Right renal cortex interstitium (tissue), 3 donors: ENCODE measurements around the gene PLA2G2A. TPM values are rescaled to one million over a fixed set of nuclear protein-coding genes. Genes with fewer than 3 reads are reported as not detected.
"Not testable (repeated sequence)": the region's sequence is repeated elsewhere in the genome, so short reads cannot be mapped to it uniquely, and the experiment has no call there.

Experiments
- DNase-seq, 3 donors: peaks; one replicate each; pipeline ENCODE4 v3.0.0-alpha.2; 2013; ENCODE audit warnings: low read depth in 3 of 3, low spot score in 2 of 3
- polyA plus RNA-seq, 3 donors: library from polyadenylated mRNA; unstranded; fragments of 120-200 nt; gene quantifications; one replicate each; pipeline ENCODE4 v1.2.1, GENCODE V29; 2013; ENCODE audit not compliant: insufficient read length in 3 of 3

Gene PLA2G2A, protein sequence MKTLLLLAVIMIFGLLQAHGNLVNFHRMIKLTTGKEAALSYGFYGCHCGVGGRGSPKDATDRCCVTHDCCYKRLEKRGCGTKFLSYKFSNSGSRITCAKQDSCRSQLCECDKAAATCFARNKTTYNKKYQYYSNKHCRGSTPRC
- polyA plus RNA-seq = not detected

DNA sequence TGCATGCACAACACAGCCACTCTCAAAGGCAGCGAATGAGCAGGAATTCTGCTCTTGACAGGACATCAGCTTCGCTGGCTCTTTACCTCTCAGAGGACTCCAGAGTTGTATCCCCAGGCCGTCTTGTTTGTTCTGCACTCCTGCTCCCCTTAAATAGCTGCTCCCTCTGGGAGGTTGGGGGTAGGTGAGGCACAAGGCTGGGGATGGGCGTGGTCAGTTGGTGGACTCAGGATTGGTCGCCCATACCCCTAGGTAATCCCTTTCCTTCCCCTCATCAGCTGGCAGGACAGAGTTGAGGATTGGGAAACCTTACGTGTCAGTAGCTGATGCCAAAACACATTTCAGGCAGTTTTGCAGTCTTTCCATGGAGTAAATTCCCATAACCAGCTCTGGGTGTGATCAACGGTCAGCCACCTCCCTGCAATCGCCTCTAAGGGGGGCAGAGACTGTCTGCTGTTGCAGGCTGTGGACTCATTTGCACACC lies at the start of gene PLA2G2A:
PLA2G2A (minus strand) TSS at position 125 of the 484 bp plus-strand sequence. CDS start 845 bp downstream, outside the sequence.
- DNase-seq = no peak

DNA sequence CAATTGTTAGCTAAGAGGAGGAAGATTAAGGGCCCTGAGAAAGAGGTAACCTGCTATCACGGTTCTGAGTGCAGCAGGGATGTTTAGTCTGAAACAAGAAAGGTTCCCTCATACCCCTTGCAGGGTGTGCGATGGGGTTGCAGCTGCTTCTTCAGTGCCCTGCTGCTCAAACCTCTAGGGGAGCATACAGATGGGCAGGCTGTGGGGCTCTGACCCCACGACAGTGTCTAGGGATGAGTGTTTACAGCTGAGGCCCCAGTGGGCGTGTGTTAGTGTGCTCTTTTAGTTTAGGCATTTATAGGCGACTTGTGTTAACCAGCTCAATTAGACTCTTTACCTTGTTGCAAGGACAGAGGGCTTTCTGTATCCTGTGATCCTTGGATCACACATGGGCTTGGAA lies 49.3 kb upstream of the PLA2G2A start:
- DNase-seq = no peak

DNA sequence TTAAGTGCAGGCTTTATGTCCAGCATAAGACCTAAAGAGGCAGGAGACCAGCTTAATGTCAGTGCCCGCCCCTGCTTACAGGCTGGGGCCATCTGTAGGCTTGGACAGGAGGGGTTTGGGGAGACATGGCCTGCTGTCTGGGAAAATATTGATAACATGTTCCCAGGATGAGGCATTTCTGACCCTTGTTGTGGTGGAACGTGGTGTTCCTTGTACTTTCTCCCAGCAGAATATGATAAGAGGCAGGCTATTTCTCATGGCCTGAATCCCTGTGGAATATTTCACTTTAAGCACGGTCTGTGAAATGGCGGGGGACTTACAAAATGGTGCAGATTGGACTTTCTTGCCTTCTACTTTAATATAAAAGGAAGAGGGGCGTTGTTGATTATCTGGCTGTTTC lies 48.7 kb upstream of the PLA2G2A start:
- no peak for DNase-seq

DNA sequence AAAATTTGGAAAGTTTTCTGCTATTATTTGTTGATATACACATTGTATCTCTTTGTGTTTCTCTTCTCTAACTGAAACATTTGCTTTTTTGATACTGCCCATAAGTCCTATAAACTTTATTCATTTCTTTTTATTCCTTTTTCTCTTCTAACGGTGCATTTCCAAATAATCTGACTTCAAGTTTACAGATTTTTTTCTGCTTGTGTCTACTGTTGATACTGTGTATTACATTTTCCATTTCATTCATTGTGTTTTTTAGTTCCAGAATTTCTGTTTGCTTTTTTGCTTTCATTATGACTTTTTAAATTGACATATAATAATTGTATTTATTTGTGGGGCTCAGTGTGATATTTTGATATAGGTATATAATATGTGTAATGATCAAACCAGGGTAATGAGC lies 38.3 kb upstream of the PLA2G2A start:
- no peak for DNase-seq

DNA sequence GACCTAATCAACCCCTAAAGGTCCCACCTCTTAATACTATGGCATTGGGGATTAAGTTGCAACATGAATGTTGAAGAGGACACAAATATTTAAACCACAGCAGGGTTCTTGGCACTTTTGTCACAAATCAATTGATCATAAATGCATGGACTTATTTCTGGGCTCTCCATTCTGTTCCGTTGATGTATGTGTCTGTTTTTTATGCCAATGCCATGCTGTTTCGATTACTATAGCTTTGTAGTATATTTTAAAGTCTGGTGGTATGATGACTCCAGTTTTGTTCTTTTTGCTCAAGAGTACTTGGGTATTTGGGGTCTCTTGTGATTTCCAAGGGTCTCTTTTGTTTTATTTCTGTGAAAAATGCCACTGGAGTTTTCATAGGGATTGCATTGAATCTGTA lies 34.7 kb upstream of the PLA2G2A start:
- DNase-seq = no peak

DNA sequence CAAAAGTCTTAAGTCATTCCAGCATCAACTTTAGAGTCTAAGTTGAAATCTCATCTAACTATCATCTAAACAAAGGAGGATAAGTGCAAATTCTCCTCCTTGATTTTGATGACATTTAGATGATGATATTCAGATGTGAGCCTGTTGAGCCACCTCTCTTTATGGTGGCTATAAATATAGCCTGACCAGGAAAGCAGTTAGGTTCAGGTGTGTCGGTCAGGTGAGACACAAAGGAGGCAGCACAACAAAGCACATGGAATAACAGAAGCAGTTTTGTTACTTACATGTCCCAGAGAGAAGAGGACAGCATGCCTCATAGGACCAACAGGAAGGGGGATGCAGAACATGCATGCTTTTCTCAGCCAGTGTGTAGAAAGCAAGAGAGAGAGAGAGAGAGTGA lies 30.6 kb upstream of the PLA2G2A start:
- no peak for DNase-seq

DNA sequence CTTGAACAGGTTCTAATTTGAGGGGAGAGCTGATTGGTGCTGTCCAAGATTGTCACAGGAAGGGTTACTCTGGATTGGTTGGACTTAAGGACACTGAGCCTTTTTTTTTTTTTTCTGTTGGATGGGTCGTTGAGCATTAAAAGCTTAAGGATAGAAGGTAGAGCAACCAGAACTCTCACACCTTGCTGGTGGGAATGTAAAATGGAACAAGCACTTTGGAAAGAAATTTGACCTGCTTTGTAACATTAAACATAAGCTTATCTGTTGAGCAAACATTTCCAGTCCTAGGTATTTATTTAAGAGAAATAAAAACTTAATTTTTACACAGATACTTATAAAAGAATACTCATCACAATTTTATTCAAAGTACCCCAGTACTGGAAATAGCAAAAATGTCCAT lies 29.8 kb upstream of the PLA2G2A start:
- no peak for DNase-seq

DNA sequence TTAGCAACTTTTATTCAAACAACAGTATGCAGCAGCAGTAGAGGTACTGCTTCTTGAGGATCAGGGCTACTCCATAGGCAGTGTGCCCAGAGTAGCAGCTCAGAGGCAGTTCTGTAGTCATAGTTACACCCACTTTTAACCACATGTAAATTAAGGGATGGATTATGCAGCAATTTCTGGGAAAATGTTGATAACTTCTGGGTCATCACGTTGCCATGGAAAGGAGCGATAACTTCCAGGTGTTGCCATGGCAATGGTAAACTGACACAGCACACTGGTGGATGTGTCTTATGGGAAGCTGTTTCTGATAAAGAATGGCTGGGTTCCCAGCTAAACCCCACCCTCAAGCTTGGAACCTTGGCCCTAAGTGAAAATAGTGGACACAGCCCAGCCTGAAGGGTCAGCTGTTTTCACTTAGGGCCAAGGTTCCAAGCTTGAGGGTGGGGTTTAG lies 29.0 kb upstream of the PLA2G2A start:
- DNase-seq = no peak

DNA sequence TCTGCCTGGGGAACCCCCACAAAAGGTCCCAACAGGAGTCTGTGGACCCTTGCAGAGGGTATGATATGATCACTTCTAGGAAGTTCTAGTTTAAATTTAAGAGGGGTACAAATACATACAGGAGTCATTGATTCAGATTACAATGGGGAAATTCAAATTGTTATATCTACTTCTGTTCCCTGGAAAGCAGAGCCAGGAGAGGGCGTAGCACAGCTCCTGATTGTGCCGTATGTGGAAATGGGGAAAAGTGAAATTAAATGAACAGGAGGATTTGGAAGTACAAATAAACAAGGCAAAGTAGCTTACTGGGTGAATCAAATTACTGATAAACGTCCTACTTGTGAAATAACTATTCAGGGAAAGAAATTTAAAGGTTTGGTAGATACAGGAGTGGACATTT lies 19.4 kb upstream of the PLA2G2A start:
- not testable (repeated sequence) for DNase-seq

DNA sequence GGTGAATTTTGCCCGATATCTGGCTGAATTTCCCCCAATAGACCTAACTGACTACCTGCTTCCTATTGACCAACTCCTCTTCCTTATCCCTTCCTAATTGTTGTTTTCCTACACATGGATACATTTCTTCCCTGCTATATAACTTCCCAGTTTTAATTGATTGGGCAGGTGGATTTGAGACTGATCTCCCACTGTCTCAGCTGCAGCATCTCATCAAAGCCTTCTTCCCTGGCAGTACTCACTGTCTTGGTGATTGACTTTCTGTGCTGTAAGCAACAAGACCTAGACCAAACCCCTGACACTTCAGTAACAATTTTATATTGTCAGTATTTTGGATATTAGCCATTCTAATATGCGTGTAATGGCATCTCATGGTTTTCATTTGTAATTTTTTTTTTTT lies 11.3 kb upstream of the PLA2G2A start:
- DNase-seq = no peak

DNA sequence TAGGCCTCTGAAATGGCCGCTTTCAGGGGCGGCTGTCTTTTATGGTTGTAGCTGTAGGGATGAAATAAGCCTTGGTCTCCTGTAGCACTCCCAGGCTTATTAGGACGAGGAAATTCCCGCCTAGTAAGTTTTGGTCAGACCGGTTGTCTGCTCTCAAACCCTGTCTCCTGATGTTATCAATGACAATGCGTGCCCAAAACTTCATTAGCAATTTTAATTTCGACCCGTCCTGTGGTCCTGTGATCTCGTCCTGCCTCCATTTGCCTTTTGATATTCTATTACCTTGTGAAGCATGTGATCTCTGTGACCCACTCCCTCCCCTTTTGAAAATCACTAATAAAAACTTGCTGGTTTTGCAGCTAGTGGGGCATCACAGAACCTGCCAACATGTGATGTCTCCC lies 10.8 kb upstream of the PLA2G2A start:
- DNase-seq = not testable (repeated sequence)

DNA sequence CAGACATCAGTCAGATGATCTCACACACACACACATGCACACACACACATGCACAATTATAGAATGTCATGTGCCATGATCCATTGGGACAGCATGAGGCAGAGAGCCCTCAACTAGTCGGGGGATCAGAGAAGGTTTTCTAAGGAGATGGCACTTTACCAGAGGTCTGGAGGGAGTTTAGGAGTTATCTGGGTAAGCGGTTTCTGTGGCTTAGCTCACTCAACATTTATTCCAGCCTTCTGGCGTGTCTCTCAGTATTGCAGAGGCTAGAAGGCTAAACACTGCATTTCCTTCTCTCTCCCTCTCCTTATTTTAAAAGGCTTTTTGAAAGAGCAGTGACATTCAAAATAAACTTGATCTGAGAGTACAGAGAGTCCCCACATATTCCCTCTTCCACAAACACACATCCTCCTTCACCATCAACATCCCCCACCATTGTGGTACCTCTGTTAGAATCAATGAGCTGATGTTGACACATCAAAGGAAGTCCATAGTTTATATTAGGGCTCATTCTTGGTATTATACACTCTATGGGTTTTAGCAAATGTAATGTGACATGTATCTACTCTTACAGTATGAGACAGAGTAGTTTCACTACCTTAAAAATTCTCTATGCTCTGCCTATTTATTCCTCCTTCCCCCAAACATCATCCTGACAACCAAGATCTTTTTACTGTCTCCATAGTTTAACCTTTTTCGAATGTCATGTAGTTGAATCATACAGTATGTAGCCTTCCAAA lies 9.0 kb upstream of the PLA2G2A start:
- DNase-seq = no peak

DNA sequence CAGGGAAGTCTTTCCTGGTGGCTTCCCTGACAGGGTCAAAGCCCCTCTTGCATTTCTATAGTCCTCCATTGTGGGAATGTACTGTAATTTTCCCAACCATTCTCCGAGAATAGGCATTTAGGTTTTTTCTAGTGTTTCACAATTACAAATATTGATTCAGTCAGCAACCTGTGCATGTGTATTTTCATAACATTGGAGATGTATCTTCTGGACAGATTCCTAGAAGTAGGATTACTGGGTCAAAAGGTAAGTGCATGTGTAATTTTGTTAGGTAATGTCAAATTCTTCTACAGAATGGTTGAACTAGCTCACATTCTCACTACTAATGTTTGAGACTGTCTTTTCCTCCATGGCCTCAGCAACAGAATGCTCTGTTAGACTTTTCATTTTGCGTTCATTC lies 8.3 kb upstream of the PLA2G2A start:
- DNase-seq = no peak

DNA sequence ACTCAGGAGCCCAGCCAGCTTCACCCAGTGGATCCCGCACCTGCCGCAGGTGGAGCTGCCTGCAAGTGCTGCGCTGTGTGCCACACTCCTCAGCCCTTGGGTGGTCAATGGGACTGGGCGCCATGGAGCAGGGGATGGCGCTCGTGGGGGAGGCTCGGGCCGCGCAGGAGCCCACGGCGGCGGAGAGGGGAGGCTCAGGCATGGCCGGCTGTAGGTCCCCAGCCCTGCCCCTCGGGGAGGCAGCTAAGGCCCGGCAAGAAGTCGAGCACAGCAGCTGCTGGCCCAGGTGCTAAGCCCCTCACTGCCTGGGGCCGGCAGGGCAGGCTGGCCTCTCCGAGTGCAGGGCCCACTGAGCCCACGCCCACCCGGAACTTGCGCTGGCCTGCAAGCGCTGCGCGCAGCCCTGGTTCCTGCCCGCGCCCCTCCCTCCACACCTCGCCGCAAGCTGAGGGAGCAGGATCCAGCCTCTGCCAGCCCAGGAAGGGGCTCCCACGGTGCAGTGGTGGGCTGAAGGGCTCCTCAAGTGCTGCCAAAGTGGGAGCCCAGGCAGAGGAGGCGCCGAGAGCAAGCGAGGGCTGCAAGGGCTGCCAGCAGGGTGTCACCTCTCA lies 5.1 kb upstream of the PLA2G2A start:
- not testable (repeated sequence) for DNase-seq

DNA sequence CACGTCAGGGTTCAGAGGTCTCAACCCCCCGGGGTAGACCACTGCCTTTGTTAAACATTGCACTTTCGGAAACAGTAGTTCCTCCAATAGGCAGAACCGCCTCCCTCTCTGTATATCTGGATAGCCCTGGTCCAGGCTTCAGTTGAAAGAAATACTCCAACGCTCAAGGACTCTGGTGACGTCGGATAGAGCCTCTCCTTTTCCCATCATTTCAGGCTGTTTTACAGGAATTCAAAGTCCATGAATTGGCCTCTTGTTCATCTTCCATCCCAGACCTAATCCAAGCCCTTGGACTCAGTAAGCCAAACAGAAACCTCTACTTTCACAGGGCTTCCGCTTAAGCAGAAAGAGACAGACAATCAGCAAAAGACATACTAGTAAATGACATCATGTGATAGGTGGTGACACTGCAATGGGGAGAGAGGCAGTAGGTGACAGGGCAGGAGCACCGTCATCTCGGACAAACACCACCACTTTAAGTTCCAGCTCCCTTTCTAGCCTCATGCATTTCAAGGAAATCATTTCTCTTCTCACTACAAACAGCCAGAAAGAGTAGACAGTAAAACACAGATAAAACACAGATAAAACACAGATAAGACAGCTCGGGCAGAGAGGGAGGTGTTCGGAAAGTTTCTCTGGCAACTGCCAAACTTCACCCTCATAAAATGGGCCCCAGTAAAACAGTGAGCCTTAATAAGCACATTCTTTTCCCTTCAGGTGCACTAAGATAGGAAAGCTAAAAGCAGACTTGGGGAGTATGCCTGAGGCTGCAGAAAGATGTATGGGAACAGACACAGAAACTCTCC lies 2.3 kb upstream of the PLA2G2A start:
- DNase-seq = no peak

DNA sequence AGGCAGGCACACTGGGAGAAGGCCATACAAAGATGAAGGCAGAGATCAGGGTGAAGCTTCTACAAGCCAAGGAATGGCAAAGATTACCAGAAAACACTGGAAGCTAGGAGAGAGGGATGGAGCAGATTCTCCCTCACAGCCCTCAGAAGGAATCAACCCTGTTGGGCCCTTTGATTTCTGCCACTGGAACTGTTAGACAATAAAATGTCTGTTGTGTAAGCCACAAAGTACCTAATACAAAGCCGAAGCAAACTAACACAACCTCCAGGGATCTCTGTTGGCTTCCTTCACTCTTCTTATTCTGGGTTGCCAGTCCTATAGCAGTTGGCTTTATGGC lies 1.7 kb upstream of the PLA2G2A start:
- no peak for DNase-seq

DNA sequence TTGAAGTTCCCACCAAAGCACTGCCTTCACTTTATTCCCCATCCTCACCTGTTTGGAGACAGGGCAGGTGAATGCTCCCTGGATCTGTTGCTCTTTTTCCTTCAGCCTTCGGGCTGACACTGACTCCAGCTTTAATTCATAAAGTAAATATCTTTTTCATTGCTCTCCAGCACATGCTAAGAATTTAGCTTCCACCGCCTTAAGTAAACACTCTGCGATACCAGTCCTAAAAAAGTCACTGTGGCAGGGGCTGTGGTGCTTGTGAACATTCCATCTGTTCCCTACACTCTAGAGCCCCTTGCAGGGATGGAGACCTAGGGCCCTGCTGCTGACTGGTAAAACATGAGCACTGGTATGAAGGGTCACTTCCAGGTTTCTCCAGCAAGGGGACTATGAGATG lies 896 bp upstream of the PLA2G2A start:
- DNase-seq = no peak

DNA sequence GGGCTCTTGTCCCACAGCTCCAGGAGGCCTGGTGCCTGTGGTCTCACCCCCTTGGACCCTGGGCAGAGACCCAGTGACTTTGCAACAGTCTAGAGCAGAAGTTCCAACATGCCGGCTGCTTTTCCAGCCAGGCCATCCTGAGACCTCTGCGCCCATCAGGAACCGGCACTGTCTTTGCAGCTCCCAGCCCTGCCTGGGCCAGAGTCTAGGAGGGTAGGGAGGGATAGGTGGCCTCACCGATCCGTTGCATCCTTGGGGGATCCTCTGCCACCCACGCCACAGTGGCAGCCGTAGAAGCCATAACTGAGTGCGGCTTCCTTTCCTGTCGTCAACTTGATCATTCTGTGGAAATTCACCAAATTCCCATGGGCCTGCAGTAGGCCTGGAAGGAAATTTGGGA lies 1.3 kb downstream of the PLA2G2A start:
- DNase-seq = no peak

DNA sequence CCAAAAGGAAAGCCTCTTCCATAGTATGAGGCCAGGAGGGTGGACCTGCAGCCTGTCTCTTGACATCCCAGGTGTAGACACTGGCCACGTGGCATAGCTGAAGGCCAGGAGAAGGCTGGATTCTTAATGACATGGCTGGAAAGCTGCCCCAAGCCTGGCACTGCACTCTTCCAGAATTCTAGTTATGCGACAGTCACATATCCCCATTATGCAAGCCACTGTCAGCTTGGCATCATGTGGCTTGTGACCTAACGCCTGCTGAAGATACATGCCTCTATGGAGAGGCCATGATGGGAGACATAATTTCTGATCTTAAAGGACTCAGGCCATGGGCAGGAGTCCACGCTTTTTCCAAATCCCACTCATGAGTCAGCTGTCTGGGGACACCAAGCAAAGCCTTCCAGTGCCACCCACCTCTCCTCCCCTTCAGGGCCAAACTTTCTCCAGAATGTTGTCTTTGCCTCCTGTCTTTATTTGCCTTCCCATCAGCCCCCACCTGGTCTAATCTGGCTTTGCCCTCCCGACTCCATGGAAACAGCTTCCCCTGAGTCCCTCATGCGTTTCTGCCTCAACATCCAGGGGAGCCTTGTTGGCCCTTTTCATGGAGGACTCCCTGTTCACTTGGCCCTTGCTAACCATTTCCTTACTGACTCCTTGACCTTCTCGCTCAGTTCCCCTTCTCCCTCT lies 3.0 kb downstream of the PLA2G2A start:
- no peak for DNase-seq

DNA sequence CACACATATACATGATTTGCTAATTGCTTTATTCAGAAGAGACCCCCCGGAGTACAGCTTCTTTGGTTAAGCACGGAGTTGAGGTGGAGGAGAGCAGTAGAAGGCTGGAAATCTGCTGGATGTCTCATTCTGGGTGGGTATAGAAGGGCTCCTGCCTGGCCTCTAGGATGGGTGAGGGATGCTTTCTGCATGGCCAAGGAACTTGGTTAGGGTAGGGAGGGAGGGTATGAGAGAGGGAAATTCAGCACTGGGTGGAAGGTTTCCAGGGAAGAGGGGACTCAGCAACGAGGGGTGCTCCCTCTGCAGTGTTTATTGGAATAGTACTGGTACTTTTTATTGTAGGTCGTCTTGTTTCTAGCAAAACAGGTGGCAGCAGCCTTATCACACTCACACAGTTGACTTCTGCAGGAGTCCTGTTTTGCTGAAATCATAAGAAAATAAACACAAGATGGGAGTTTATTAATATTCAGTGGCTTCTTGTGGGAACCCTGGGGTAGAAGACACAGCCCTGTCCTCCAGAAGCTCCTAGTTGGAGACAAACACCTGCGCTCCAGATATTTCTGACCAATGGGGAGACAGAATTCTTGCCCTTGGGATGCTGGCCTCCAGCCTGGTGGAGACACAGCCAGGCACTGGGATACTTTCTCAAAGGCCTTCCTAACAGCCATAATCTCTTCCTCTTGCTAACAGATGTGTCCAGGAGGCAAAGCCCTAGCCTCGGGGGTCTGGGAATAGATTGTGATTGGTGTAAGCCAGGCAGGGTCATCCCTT lies 3.8 kb downstream of the PLA2G2A start:
- DNase-seq = no peak
